ENCODE measurements around the gene SIRPG. TPM values are rescaled to one million over a fixed set of nuclear protein-coding genes. Genes with fewer than 3 reads are reported as not detected.

The SIRPG gene
- total RNA-seq, 2 experiments from 2014 or later: 93.8 to 122 TPM

GRCh38 chr20:1686151-1686748, 28.7 kb upstream of the SIRPG start:
- H3K9me3 Mint-ChIP-seq (ENCODE audit: low read depth): peaks cover 8% of the 10 kb centered on the region
- H3K27ac Mint-ChIP-seq: peak overlapping the region; percentile 80
- DNase-seq (no peak), ATAC-seq (peak; percentile 54)
- peaks cover 21% of the 10 kb centered on the region for H3K36me3 Mint-ChIP-seq
- peak overlapping the region; percentile 61 for H3K4me3 Mint-ChIP-seq
- CTCF ChIA-PET: no interaction called here
- peaks cover 38% of the 10 kb centered on the region for H3K4me1 Mint-ChIP-seq
- H3K27me3 Mint-ChIP-seq: no peaks in the 10 kb centered on the region

- H3K27me3 Mint-ChIP-seq: no peaks in the 10 kb centered on the region
- H3K9me3 Mint-ChIP-seq (ENCODE audit: low read depth): peaks cover 8% of the 10 kb centered on the region
- peaks cover 38% of the 10 kb centered on the region for H3K4me1 Mint-ChIP-seq
- no peak for DNase-seq
- CTCF ChIA-PET: interaction anchor here (1.2 to 1.5 kb wide), 2 partner anchors 21 to 182 kb away, joined by 3 to 4 read pairs; no protein-coding TSS in a partner anchor
- peak overlapping the region; percentile 61 for H3K4me3 Mint-ChIP-seq
- peak overlapping the region; percentile 80 for H3K27ac Mint-ChIP-seq
- peak; percentile 71 for ATAC-seq
- peaks cover 25% of the 10 kb centered on the region for H3K36me3 Mint-ChIP-seq
Measured at GRCh38 chr20:1685304-1686052, 27.9 kb upstream of the SIRPG start.

GRCh38 chr20:1684872-1685271, 27.3 kb upstream of the SIRPG start:
- Mint-ChIP-seq H3K36me3 (peaks cover 24% of the 10 kb centered on the region), H3K27me3 (no peaks in the 10 kb centered on the region), H3K4me3 (peak overlapping the region; percentile 61), H3K4me1 (peaks cover 36% of the 10 kb centered on the region), H3K9me3 (ENCODE audit: low read depth) (peaks cover 5% of the 10 kb centered on the region), H3K27ac (peak overlapping the region; percentile 80)
- CTCF ChIA-PET: interaction anchor here (0.9 to 1.5 kb wide), 3 partner anchors 11 to 181 kb away, joined by 3 to 6 read pairs (median 4); no protein-coding TSS in a partner anchor
- no peak for DNase-seq
- peak; percentile 40 for ATAC-seq

GRCh38 chr20:1676650-1677049, 19.1 kb upstream of the SIRPG start:
- ATAC-seq (no peak), DNase-seq (no peak)
- Mint-ChIP-seq H3K9me3 (ENCODE audit: low read depth) (no peaks in the 10 kb centered on the region), H3K27ac (peak overlapping the region; percentile 71), H3K4me3 (peak overlapping the region; percentile 39), H3K4me1 (peaks cover 70% of the 10 kb centered on the region), H3K36me3 (peaks cover 20% of the 10 kb centered on the region), H3K27me3 (no peaks in the 10 kb centered on the region)
- CTCF ChIA-PET: interaction anchor here (0.8 to 1.3 kb wide), 4 partner anchors 15 to 31 kb away, joined by 3 to 4 read pairs (median 3); no protein-coding TSS in a partner anchor

- Mint-ChIP-seq H3K9me3 (ENCODE audit: low read depth) (peaks cover 6% of the 10 kb centered on the region), H3K27me3 (no peaks in the 10 kb centered on the region), H3K36me3 (peaks cover 26% of the 10 kb centered on the region), H3K4me1 (peaks cover 83% of the 10 kb centered on the region), H3K4me3 (peak overlapping the region; percentile 27), H3K27ac (peak overlapping the region; percentile 89)
- DNase-seq: no peak
- CTCF ChIA-PET: interaction anchor here (0.8 to 1.8 kb wide), 6 partner anchors 10 to 102 kb away, joined by 3 to 6 read pairs (median 4); no protein-coding TSS in a partner anchor
- peak; percentile 4 for ATAC-seq
Measured at GRCh38 chr20:1674990-1675780, 17.6 kb upstream of the SIRPG start.

- peaks cover 82% of the 10 kb centered on the region for H3K4me1 Mint-ChIP-seq
- H3K4me3 Mint-ChIP-seq: peak overlapping the region; percentile 27
- ATAC-seq: peak; percentile 92
- peak; percentile 90 for DNase-seq
- H3K9me3 Mint-ChIP-seq (ENCODE audit: low read depth): peaks cover 6% of the 10 kb centered on the region
- peak overlapping the region; percentile 89 for H3K27ac Mint-ChIP-seq
- CTCF ChIA-PET: interaction anchor here (0.9 to 1.8 kb wide), 3 partner anchors 9 to 103 kb away, joined by 4 to 6 read pairs (median 6); no protein-coding TSS in a partner anchor
- no peaks in the 10 kb centered on the region for H3K27me3 Mint-ChIP-seq
- H3K36me3 Mint-ChIP-seq: peaks cover 20% of the 10 kb centered on the region
Measured at GRCh38 chr20:1674361-1674760, 16.8 kb upstream of the SIRPG start.

- CTCF ChIA-PET: no interaction called here
Measured at GRCh38 chr20:1673424-1673823, 15.8 kb upstream of the SIRPG start.

GRCh38 chr20:1672728-1673127, 15.1 kb upstream of the SIRPG start:
- H3K9me3 Mint-ChIP-seq (ENCODE audit: low read depth): peaks cover 6% of the 10 kb centered on the region
- no peaks in the 10 kb centered on the region for H3K27me3 Mint-ChIP-seq
- DNase-seq (no peak), ATAC-seq (no peak)
- H3K36me3 Mint-ChIP-seq: peaks cover 23% of the 10 kb centered on the region
- no peak overlapping the region for H3K4me3 Mint-ChIP-seq
- CTCF ChIA-PET: no interaction called here
- H3K4me1 Mint-ChIP-seq: peaks cover 88% of the 10 kb centered on the region
- H3K27ac Mint-ChIP-seq: peak overlapping the region; percentile 89

More at GRCh38 chr20:1673424-1673823, 15.8 kb upstream of the SIRPG start:
- ATAC-seq (no peak), DNase-seq (no peak)
- Mint-ChIP-seq H3K27ac (peak overlapping the region; percentile 89), H3K36me3 (peaks cover 23% of the 10 kb centered on the region), H3K9me3 (ENCODE audit: low read depth) (peaks cover 6% of the 10 kb centered on the region), H3K27me3 (no peaks in the 10 kb centered on the region), H3K4me1 (peaks cover 86% of the 10 kb centered on the region), H3K4me3 (no peak overlapping the region)

- Mint-ChIP-seq H3K4me1 (peaks cover 89% of the 10 kb centered on the region), H3K36me3 (peaks cover 28% of the 10 kb centered on the region), H3K9me3 (ENCODE audit: low read depth) (peaks cover 6% of the 10 kb centered on the region), H3K4me3 (no peak overlapping the region), H3K27ac (peak overlapping the region; percentile 89), H3K27me3 (no peaks in the 10 kb centered on the region)
- ATAC-seq (peak; percentile 24), DNase-seq (peak; percentile 62)
- CTCF ChIA-PET: interaction anchor here (1.2 kb wide), 1 partner anchor 13 kb away, joined by 5 read pairs; no protein-coding TSS in a partner anchor
Measured at GRCh38 chr20:1671891-1672669, 14.5 kb upstream of the SIRPG start.

GRCh38 chr20:1669304-1669703, 11.7 kb upstream of the SIRPG start:
- no peak overlapping the region for H3K4me3 Mint-ChIP-seq
- H3K36me3 Mint-ChIP-seq: peaks cover 28% of the 10 kb centered on the region
- CTCF ChIA-PET: interaction anchor here (1.4 kb wide), 1 partner anchor 13 kb away, joined by 5 read pairs; no protein-coding TSS in a partner anchor
- peaks cover 6% of the 10 kb centered on the region for H3K9me3 Mint-ChIP-seq (ENCODE audit: low read depth)
- H3K27me3 Mint-ChIP-seq: no peaks in the 10 kb centered on the region
- ATAC-seq (no peak), DNase-seq (no peak)
- no peak overlapping the region for H3K27ac Mint-ChIP-seq
- H3K4me1 Mint-ChIP-seq: peaks cover 86% of the 10 kb centered on the region

GRCh38 chr20:1667502-1668085, 10.0 kb upstream of the SIRPG start:
- H3K27me3 Mint-ChIP-seq: no peaks in the 10 kb centered on the region
- ATAC-seq (no peak), DNase-seq (no peak)
- CTCF ChIA-PET: no interaction called here
- H3K36me3 Mint-ChIP-seq: peaks cover 32% of the 10 kb centered on the region
- H3K4me1 Mint-ChIP-seq: peaks cover 85% of the 10 kb centered on the region
- H3K9me3 Mint-ChIP-seq (ENCODE audit: low read depth): peaks cover 6% of the 10 kb centered on the region
- peak overlapping the region; percentile 76 for H3K27ac Mint-ChIP-seq
- H3K4me3 Mint-ChIP-seq: no peak overlapping the region

GRCh38 chr20:1666802-1667201, 9.2 kb upstream of the SIRPG start:
- ATAC-seq: no peak
- Mint-ChIP-seq H3K36me3 (peaks cover 28% of the 10 kb centered on the region), H3K9me3 (ENCODE audit: low read depth) (peaks cover 6% of the 10 kb centered on the region), H3K4me3 (no peak overlapping the region), H3K27ac (peak overlapping the region; percentile 76), H3K27me3 (no peaks in the 10 kb centered on the region), H3K4me1 (peaks cover 85% of the 10 kb centered on the region)
- peak; percentile 73 for DNase-seq
- CTCF ChIA-PET: interaction anchor here (1.1 to 3.1 kb wide), 2 partner anchors 10 to 68 kb away, joined by 3 to 10 read pairs; no protein-coding TSS in a partner anchor
